Glutamatergic neuron (in vitro differentiated cells): ENCODE measurements around the gene THADA. TPM values are rescaled to one million over a fixed set of nuclear protein-coding genes. Genes with fewer than 3 reads are reported as not detected.

Experiments
- DNase-seq: peaks from one replicate; pipeline ENCODE4 v3.0.0; 2022
- H3K27ac Mint-ChIP-seq: one replicate; pipeline ENCODE4 v1.8.0; 2020; ENCODE audit warnings: mild to moderate bottlenecking, mixed read lengths, inconsistent platforms; ENCODE audit not compliant: unreplicated experiment
- H3K27me3 Mint-ChIP-seq: one replicate; pipeline ENCODE4 v1.8.0; 2020; ENCODE audit warnings: mild to moderate bottlenecking, moderate library complexity, mixed read lengths, inconsistent platforms; ENCODE audit not compliant: unreplicated experiment
- H3K36me3 Mint-ChIP-seq: one replicate; pipeline ENCODE4 v1.8.0; 2020; ENCODE audit warnings: mild to moderate bottlenecking, mixed read lengths, inconsistent platforms; ENCODE audit not compliant: unreplicated experiment
- H3K4me1 Mint-ChIP-seq: one replicate; pipeline ENCODE4 v1.8.0; 2020; ENCODE audit warnings: mild to moderate bottlenecking, low read depth, mixed read lengths, inconsistent platforms; ENCODE audit not compliant: unreplicated experiment
- H3K4me3 Mint-ChIP-seq: one replicate; pipeline ENCODE4 v1.8.0; 2020; ENCODE audit warnings: mild to moderate bottlenecking, mixed read lengths, inconsistent platforms; ENCODE audit not compliant: unreplicated experiment
- H3K9me3 Mint-ChIP-seq: one replicate; pipeline ENCODE4 v1.8.0; 2020; ENCODE audit warnings: mild to moderate bottlenecking, moderate library complexity, mixed read lengths, inconsistent platforms; ENCODE audit not compliant: unreplicated experiment
- CTCF ChIP-seq: fragments of 200-600 bp; sonication (generic); IDR thresholded peaks from one replicate; pipeline ENCODE4 v1.5.0; 2021; ENCODE audit not compliant: partially characterized antibody, unreplicated experiment
- total RNA-seq: library from RNA; stranded (reverse); fragmentation: NEBNext Ultra II Directional; extraction: Animal tissue kit (Norgen Biotek cat#: 25700); gene quantifications from one replicate; pipeline ENCODE4 v1.2.1, GENCODE V29; 2021; ENCODE audit not compliant: unreplicated experiment

The THADA gene
- total RNA-seq, 1 donor from 2014 or later: 15.0 TPM

- DNase-seq: no peak
- Mint-ChIP-seq H3K27me3 (no peaks in the 10 kb centered on the region), H3K27ac (no peak overlapping the region), H3K4me1 (peaks cover 5% of the 10 kb centered on the region), H3K4me3 (no peak overlapping the region), H3K9me3 (no peaks in the 10 kb centered on the region), H3K36me3 (no peaks in the 10 kb centered on the region)
- TF ChIP-seq CTCF: no peak
Observed at GRCh38 chr2:43328133-43328532, 267.7 kb downstream of the THADA start.

GRCh38 chr2:43327119-43327518, 268.7 kb downstream of the THADA start:
- no peak overlapping the region for H3K27ac Mint-ChIP-seq
- H3K4me1 Mint-ChIP-seq: no peaks in the 10 kb centered on the region
- no peak overlapping the region for H3K4me3 Mint-ChIP-seq
- no peaks in the 10 kb centered on the region for H3K36me3 Mint-ChIP-seq
- TF ChIP-seq CTCF: no peak
- no peaks in the 10 kb centered on the region for H3K9me3 Mint-ChIP-seq
- no peaks in the 10 kb centered on the region for H3K27me3 Mint-ChIP-seq
- DNase-seq: no peak

- Mint-ChIP-seq H3K36me3 (no peaks in the 10 kb centered on the region), H3K27ac (no peak overlapping the region), H3K9me3 (no peaks in the 10 kb centered on the region), H3K4me3 (no peak overlapping the region), H3K27me3 (no peaks in the 10 kb centered on the region), H3K4me1 (peaks cover 5% of the 10 kb centered on the region)
- DNase-seq: no peak
- TF ChIP-seq CTCF: no peak
Observed at GRCh38 chr2:43326101-43326825, 269.6 kb downstream of the THADA start.

GRCh38 chr2:43325107-43325811, 270.6 kb downstream of the THADA start:
- H3K27me3 Mint-ChIP-seq: no peaks in the 10 kb centered on the region
- DNase-seq: no peak
- H3K9me3 Mint-ChIP-seq: no peaks in the 10 kb centered on the region
- no peak overlapping the region for H3K27ac Mint-ChIP-seq
- no peak for TF ChIP-seq CTCF
- H3K4me1 Mint-ChIP-seq: peaks cover 5% of the 10 kb centered on the region
- no peak overlapping the region for H3K4me3 Mint-ChIP-seq
- H3K36me3 Mint-ChIP-seq: no peaks in the 10 kb centered on the region
